Heart left ventricle (tissue), 16 donors: ENCODE results near the gene CD226. TPM values are rescaled to one million over a fixed set of nuclear protein-coding genes. Genes with fewer than 3 reads are reported as not detected.
A peak's percentile ranks its signal among the peaks of the same experiment; 100 is the strongest.

Experiments
- ATAC-seq, 4 donors: fragments of 200-7000 bp; cut with Tn5 transposase; one replicate each; pipeline ENCODE4 v1.9.1; 2020 to 2022; ENCODE audit warnings: moderate library complexity in 4 of 4, mild to moderate bottlenecking in 3 of 4, moderate number of reproducible peaks in 1 of 4
- DNase-seq, 5 donors: peaks; one replicate each; pipeline ENCODE4 v3.0.0-alpha.2; 2020
- H3K27ac ChIP-seq, 12 donors: fragments of 200-600 bp; sonication (generic) in 4 of 12; one replicate each; pipeline versions ENCODE4 v1.5.0 to v1.8.0; 2016 to 2022; ENCODE audit warnings: mild to moderate bottlenecking in 2 of 12
- H3K27me3 ChIP-seq, 9 donors: fragments of 200-600 bp; sonication (generic) in 2 of 9; one replicate each; pipeline versions ENCODE4 v1.5.1 to v1.8.0; 2016 to 2022; ENCODE audit warnings: mild to moderate bottlenecking in 3 of 9
- H3K36me3 ChIP-seq, 9 donors: fragments of 200-600 bp; sonication (generic) in 2 of 9; one replicate each; pipeline versions ENCODE4 v1.5.0 to v1.8.0; 2018 to 2022; ENCODE audit warnings: mild to moderate bottlenecking in 2 of 9
- H3K4me1 ChIP-seq, 12 donors: fragments of 200-600 bp; sonication (generic) in 4 of 12; one replicate each; pipeline versions ENCODE4 v1.5.0 to v1.8.0; 2016 to 2022; ENCODE audit warnings: mild to moderate bottlenecking in 3 of 12
- H3K4me3 ChIP-seq, 12 donors: fragments of 200-600 bp; sonication (generic) in 4 of 12; one replicate each; pipeline versions ENCODE4 v1.5.0 to v1.8.0; 2017 to 2022; ENCODE audit warnings: mild to moderate bottlenecking in 9 of 12, moderate library complexity in 4 of 12
- H3K9me3 ChIP-seq, 12 donors: fragments of 200-600 bp; sonication (generic) in 4 of 12; one replicate each; pipeline versions ENCODE4 v1.5.0 to v1.8.0; 2016 to 2022; ENCODE audit warnings: mild to moderate bottlenecking in 1 of 12
- POLR2A ChIP-seq, 2 donors: fragments of 450-650 bp; IDR thresholded peaks; one replicate each; pipeline ENCODE4 v1.6.1; 2017; ENCODE audit warnings: antibody characterized with exemption in 2 of 2, mild to moderate bottlenecking in 2 of 2, moderate library complexity in 2 of 2
- WGBS, 4 donors: extraction: QIAGEN DNeasy Blood & Tissue Kit in 2 of 4; methylation state at CpG; one replicate each; pipeline versions ENCODE4 v1.1.5 to v1.1.7; 2013 to 2018; 5-methylcytosine and 5-hydroxymethylcytosine counted together
- intact Hi-C, 10 donors: fragments of 100-400 bp; cut with DNase I; formaldehyde crosslinking; loops; one replicate each; pipeline versions ENCODE4 v1.11.1 to v1.14.2; 2022
- polyA plus RNA-seq, 2 donors: library from polyadenylated mRNA; stranded (reverse); fragments of 200-250 nt; gene quantifications; one replicate each; pipeline ENCODE4 v1.2.3, GENCODE V29; 2013
- total RNA-seq, 9 donors: library from RNA; depleted of rRNA in 2 of 9; stranded (reverse); fragments of >200 nt in 2 of 9; fragmentation: NEBNext Ultra II Directional in 3 of 9; extraction: Animal tissue kit (Norgen Biotek cat#: 25700) in 3 of 9; gene quantifications; one replicate each; pipeline versions ENCODE4 v1.1.0 to v1.2.4, GENCODE V29; 2016 to 2023
- TF ChIP-seq, protein P1 (sequence below), 12 donors: fragments of 200-600 bp; sonication (generic) in 4 of 12; IDR thresholded peaks; one replicate each; pipeline versions ENCODE4 v1.5.0 to v1.8.0; 2018 to 2022; ENCODE audit warnings: antibody characterized with exemption in 12 of 12, mild to moderate bottlenecking in 5 of 12
- donor health status: ischemic (EF 13 %, LVEDD 7.1; RV severe dilation, severe dysfunction).
- donor health status: healthy with polysubstance abuse.
- donor health status: DM: no; HTN: yes; CAD: no.
- donor health status: DM: no; HTN: no; CAD: no.
- donor health status: ischemic (EF 25% LVEDD 6.9; RV normal size, moderate dysfunction).
- donor health status: ischemic (EF 25% LVEDD 5.7; RV mildly dilated, moderate dysfunction).
- donor health status: healthy.
- donor health status: DM: yes; HTN: yes; CAD: no.
- donor health status: ischemic (EF 35%, LVEDD 5.7; RV mildly dilated, moderate dysfunction).
- donor health status: nonischemic (EF 11% LVEDD 7.7; RV severe dilation, severe dysfunction).
- donor health status: DM: yes; HTN: yes; CAD: no.
- donor health status: PGD.
- donor health status: ischemic (EF 29% LVEDD 5.4; RV normal size, mild dysfunction).
- donor health status: nonischemic (EF 23%, LVEDD 6.1; RV moderate dilation, normal function).

Gene CD226
- total and polyA plus RNA-seq, 11 donors, result 0.15 to 4.1 (median 1.1) TPM

DNA sequence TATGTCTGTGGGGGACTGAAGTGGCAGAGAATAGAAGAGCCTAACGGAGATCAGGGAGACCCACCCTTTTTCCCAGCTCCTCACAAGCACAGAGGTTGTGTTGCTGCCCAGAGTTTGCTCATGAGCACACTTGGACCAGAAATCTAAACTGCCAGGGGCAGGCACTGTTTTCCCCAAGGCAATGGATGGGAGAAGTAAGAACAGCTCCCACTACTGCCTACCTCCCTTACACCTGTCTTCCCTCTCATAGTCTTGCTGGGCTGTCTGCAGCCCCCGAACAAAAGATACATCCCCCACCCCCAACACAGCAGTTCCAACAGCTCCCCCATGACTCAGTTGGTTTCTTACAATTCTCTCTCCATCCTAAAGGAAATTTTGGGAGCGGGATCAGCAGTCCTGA, 48.1 kb upstream of the CD226 start:
- 90 to 98% (median 95%) methylated on average over 3 of the region's 3 CpGs for WGBS, 4 donors
- no peaks in the 10 kb centered on the region for H3K36me3 ChIP-seq
- H3K4me1 ChIP-seq, result peaks cover 0 to 30% (median 15%) of the 10 kb centered on the region in 12 donors
- H3K9me3 ChIP-seq, result peaks cover 0 to 12% (median 0%) of the 10 kb centered on the region in 12 donors
- intact Hi-C loops, result loop anchor here in 1 of 10 donors (5.0 kb wide), 1 partner anchor 48 kb away; the partner anchor contains the start of gene CD226
- H3K27me3 ChIP-seq, result no peaks in the 10 kb centered on the region
- DNase-seq (no peak), ATAC-seq (no peak)
- H3K4me3 ChIP-seq, result no peak overlapping the region
- no peak overlapping the region for H3K27ac ChIP-seq
- TF ChIP-seq POLR2A (IDR thresholded peaks at IDR 0.05), result no peak
- TF ChIP-seq, protein P1, sequence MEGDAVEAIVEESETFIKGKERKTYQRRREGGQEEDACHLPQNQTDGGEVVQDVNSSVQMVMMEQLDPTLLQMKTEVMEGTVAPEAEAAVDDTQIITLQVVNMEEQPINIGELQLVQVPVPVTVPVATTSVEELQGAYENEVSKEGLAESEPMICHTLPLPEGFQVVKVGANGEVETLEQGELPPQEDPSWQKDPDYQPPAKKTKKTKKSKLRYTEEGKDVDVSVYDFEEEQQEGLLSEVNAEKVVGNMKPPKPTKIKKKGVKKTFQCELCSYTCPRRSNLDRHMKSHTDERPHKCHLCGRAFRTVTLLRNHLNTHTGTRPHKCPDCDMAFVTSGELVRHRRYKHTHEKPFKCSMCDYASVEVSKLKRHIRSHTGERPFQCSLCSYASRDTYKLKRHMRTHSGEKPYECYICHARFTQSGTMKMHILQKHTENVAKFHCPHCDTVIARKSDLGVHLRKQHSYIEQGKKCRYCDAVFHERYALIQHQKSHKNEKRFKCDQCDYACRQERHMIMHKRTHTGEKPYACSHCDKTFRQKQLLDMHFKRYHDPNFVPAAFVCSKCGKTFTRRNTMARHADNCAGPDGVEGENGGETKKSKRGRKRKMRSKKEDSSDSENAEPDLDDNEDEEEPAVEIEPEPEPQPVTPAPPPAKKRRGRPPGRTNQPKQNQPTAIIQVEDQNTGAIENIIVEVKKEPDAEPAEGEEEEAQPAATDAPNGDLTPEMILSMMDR (IDR thresholded peaks at IDR 0.05), result no peak

DNA sequence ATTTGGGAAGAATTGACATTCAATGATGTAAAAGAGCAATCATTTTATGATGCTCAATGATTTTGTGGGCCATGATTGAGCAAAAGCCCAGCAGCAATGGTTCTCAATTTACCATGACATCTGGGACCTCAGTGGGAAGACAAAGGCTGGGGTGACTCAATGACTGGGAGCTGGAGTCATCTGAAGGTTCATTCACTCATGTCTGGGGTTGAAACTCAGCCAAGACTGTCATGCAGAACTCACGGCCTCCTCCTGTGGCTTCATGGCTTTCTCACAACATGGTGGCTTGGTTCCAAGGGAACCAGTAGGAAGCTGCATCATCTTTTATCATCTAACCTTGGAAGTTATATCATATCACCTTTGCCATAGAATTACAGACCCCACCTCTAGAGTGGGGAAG, 45.1 kb upstream of the CD226 start:
- no peaks in the 10 kb centered on the region for H3K27me3 ChIP-seq
- peaks cover 0 to 38% (median 15%) of the 10 kb centered on the region in 12 donors for H3K9me3 ChIP-seq
- DNase-seq (no peak), ATAC-seq (no peak)
- H3K4me1 ChIP-seq, result peaks cover 0 to 4% (median 0%) of the 10 kb centered on the region in 12 donors
- no peak overlapping the region for H3K27ac ChIP-seq
- intact Hi-C loops, result no loop called here
- 63 to 79% (median 73%) methylated on average over 1 of the region's 1 CpG for WGBS, 4 donors
- TF ChIP-seq, protein P1 (IDR thresholded peaks at IDR 0.05), result no peak
- no peak for TF ChIP-seq POLR2A (IDR thresholded peaks at IDR 0.05)
- no peak overlapping the region for H3K4me3 ChIP-seq
- peaks cover 0 to 6% (median 0%) of the 10 kb centered on the region in 9 donors for H3K36me3 ChIP-seq

DNA sequence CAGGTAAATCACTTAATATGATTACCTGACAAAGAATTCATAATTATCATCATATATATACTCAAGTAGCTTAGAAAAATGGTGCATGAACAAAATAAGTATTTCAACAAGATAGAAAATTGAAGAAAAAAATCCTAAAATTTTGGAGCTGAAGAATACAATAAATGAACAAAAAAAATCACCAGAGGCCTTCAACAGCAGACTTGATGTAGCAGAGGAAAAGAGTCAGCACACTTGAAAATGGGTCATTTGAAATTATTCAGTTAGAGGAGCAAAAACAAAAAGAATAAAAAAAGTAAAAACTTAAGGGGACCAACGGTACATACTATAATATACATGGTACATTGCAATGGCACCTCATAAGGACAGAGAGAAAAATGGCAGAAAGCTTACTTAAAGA, 40.2 kb upstream of the CD226 start:
- no peak overlapping the region for H3K27ac ChIP-seq
- H3K36me3 ChIP-seq, result peaks cover 0 to 6% (median 0%) of the 10 kb centered on the region in 9 donors
- 96 to 100% (median 99%) methylated on average over 1 of the region's 1 CpG for WGBS, 4 donors
- ATAC-seq (no peak), DNase-seq (no peak)
- H3K4me1 ChIP-seq, result no peaks in the 10 kb centered on the region
- no peaks in the 10 kb centered on the region for H3K27me3 ChIP-seq
- no peak overlapping the region for H3K4me3 ChIP-seq
- intact Hi-C loops, result no loop called here
- TF ChIP-seq, protein P1 (IDR thresholded peaks at IDR 0.05), result no peak
- TF ChIP-seq POLR2A (IDR thresholded peaks at IDR 0.05), result no peak
- H3K9me3 ChIP-seq, result peaks cover 0 to 46% (median 19%) of the 10 kb centered on the region in 12 donors

DNA sequence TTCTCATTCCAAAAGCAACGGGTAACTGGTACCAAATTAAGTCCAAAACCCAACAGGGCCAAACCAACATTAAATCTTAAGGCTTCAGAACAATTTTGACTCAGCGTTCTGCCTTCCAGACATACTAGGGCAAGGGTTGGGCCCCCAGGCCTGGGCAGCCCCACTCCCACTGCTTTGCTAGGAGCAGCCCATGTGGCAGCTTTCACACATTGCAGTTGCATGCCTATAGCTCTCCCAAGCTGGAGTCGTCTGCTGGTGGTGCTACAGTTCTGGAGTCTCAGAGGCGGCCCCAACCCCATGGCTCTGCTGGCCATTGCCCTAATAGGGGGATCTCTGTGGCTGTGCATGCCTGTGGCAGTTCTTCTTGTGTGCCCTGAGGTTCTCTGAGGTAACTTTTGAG, 37.6 kb upstream of the CD226 start:
- peaks cover 0 to 6% (median 0%) of the 10 kb centered on the region in 9 donors for H3K36me3 ChIP-seq
- 90 to 98% (median 97%) methylated on average over 3 to 4 of the region's 4 CpGs for WGBS, 4 donors
- peaks cover 0 to 13% (median 0%) of the 10 kb centered on the region in 12 donors for H3K4me1 ChIP-seq
- peaks cover 0 to 32% (median 19%) of the 10 kb centered on the region in 12 donors for H3K9me3 ChIP-seq
- H3K27ac ChIP-seq, result no peak overlapping the region
- DNase-seq, result no peak
- no peaks in the 10 kb centered on the region for H3K27me3 ChIP-seq
- peak in 1 of 4 donors; percentile 13 for ATAC-seq
- TF ChIP-seq, protein P1 (IDR thresholded peaks at IDR 0.05), result no peak
- no peak for TF ChIP-seq POLR2A (IDR thresholded peaks at IDR 0.05)
- no peak overlapping the region for H3K4me3 ChIP-seq
- intact Hi-C loops, result no loop called here
